GM12878 (cell line): ENCODE measurements around the gene TMCC2. TPM values are rescaled to one million over a fixed set of nuclear protein-coding genes. Genes with fewer than 3 reads are reported as not detected.

Source experiments
- ATAC-seq: fragments of 200-7000 bp; cut with Tn5 transposase; 3 replicates; pipeline ENCODE4 v1.9.1; 2020; ENCODE audit warnings: mild to moderate bottlenecking, moderate library complexity
- BruUV-seq: library from RNA; stranded (reverse); fragments of 400-500 nt; replicated peaks from 2 replicates; lab custom pipeline; 2021; lab: Mats Ljungman, UMichigan
- CTCF ChIA-PET: fragments of 300-600 bp; sonication (Branson Sonifier 250); formaldehyde crosslinking; extraction: SDS; loops from one replicate; lab custom pipeline; 2021; ENCODE audit warnings: inconsistent platforms; lab: Yijun Ruan, JAX
- POLR2A ChIA-PET: fragments of 350-600 bp; formaldehyde crosslinking; extraction: SDS; loops from one replicate; lab custom pipeline; 2021; ENCODE audit warnings: inconsistent platforms; lab: Charles Lee
- RAD21 ChIA-PET: fragments of 300-600 bp; sonication (Branson Sonifier 250); formaldehyde crosslinking; loops from one replicate; lab custom pipeline; 2023; ENCODE audit warnings: antibody characterized with exemption; ENCODE audit not compliant: unreplicated experiment; lab: Charles Lee
- SMC1A ChIA-PET: fragments of 300-600 bp; sonication (Branson Sonifier 250); formaldehyde crosslinking; loops from one replicate; lab custom pipeline; 2023; ENCODE audit not compliant: unreplicated experiment, uncharacterized antibody; lab: Charles Lee
- DNase-seq: peaks from one replicate; pipeline ENCODE4 v3.0.0-alpha.2; 2011; ENCODE audit warnings: low read depth, low spot score
- FAIRE-seq: peaks from 3 replicates; lab custom pipeline; 2011; peaks lifted over from hg19 to GRCh38; lab: Jason Lieb, UNC
- H2AFZ ChIP-seq: 2 replicates; pipeline ENCODE4 v1.6.0; 2011; ENCODE audit warnings: low read depth, low read length, control low read depth; ENCODE audit not compliant: control insufficient read depth
- H3K27ac ChIP-seq: 2 replicates; pipeline ENCODE4 v1.5.1; 2011; ENCODE audit warnings: control low read depth; ENCODE audit not compliant: control insufficient read depth, insufficient read depth
- H3K27me3 ChIP-seq, 2 experiments: replicated peaks in 1 of 2; 2 replicates each; pipeline versions ENCODE4 v1.6.0 to v1.6.1; 2011; ENCODE audit warnings: low read length in 1 of 2; ENCODE audit not compliant: control insufficient read depth in 2 of 2, insufficient read depth in 2 of 2
- H3K36me3 ChIP-seq, 2 experiments: 2 replicates each; pipeline ENCODE4 v1.5.1; 2011; ENCODE audit warnings: low read length in 1 of 2; ENCODE audit not compliant: control insufficient read depth in 2 of 2, insufficient read depth in 2 of 2
- H3K4me1 ChIP-seq: 2 replicates; pipeline ENCODE4 v1.6.1; 2011; ENCODE audit warnings: mild to moderate bottlenecking, low read length, moderate library complexity, mixed read lengths; ENCODE audit not compliant: control insufficient read depth, insufficient read depth
- H3K4me2 ChIP-seq: 2 replicates; pipeline ENCODE4 v1.6.0; 2011; ENCODE audit warnings: control low read depth; ENCODE audit not compliant: control insufficient read depth, insufficient read depth
- H3K4me3 ChIP-seq: fragments of 200-600 bp; sonication (generic); 2 replicates; pipeline ENCODE4 v1.5.1; 2016
- H3K79me2 ChIP-seq: 2 replicates; pipeline ENCODE4 v1.6.0; 2011; ENCODE audit warnings: low read length; ENCODE audit not compliant: control insufficient read depth, insufficient read depth
- H3K9ac ChIP-seq: 2 replicates; pipeline ENCODE4 v1.8.0; 2011; ENCODE audit warnings: low read length, control low read depth, mixed read lengths; ENCODE audit not compliant: control insufficient read depth, insufficient read depth
- H3K9me3 ChIP-seq: replicated peaks from 3 replicates; pipeline ENCODE4 v1.5.1; 2011; ENCODE audit warnings: mild to moderate bottlenecking, low read length; ENCODE audit not compliant: control insufficient read depth, insufficient read depth
- H4K20me1 ChIP-seq: 2 replicates; pipeline ENCODE4 v1.6.0; 2011; ENCODE audit not compliant: control insufficient read depth, insufficient read depth
- CHD4 ChIP-seq: fragments of 200-600 bp; sonication (generic); IDR thresholded peaks from 2 replicates; pipeline ENCODE4 v1.6.1; 2016; ENCODE audit warnings: mild to moderate bottlenecking
- DPF2 ChIP-seq: fragments of 450-650 bp; IDR thresholded peaks from 2 replicates; pipeline ENCODE4 v1.6.1; 2017; ENCODE audit warnings: mild to moderate bottlenecking
- ETV6 ChIP-seq, 2 experiments: fragments of 450-650 bp in 1 of 2; IDR thresholded peaks in 1 of 2; conservative IDR thresholded peaks in 1 of 2; 2 replicates each; pipeline ENCODE4 v1.6.1; 2014; ENCODE audit warnings: antibody characterized with exemption in 1 of 2, borderline replicate concordance in 1 of 2, low read depth in 1 of 2, mild to moderate bottlenecking in 1 of 2, moderate library complexity in 1 of 2
- MEF2A ChIP-seq: IDR thresholded peaks from 2 replicates; pipeline ENCODE4 v1.6.1; 2011; ENCODE audit warnings: low read depth, mild to moderate bottlenecking, low read length, moderate library complexity; ENCODE audit not compliant: insufficient read depth
- MEF2B ChIP-seq: fragments of 450-650 bp; IDR thresholded peaks from 2 replicates; pipeline ENCODE4 v1.6.1; 2018; ENCODE audit warnings: mild to moderate bottlenecking, moderate library complexity; ENCODE audit not compliant: partially characterized antibody, poor library complexity, severe bottlenecking
- RUNX3 ChIP-seq: IDR thresholded peaks from 2 replicates; pipeline ENCODE4 v1.6.1; 2012; ENCODE audit warnings: low read length, inconsistent platforms
- ZNF384 ChIP-seq: IDR thresholded peaks from 2 replicates; pipeline ENCODE4 v1.6.1; 2012; ENCODE audit warnings: low read depth, mild to moderate bottlenecking, low read length, improper control_type of control experiment, borderline replicate concordance
- WGBS: methylation state at CpG from one replicate; pipeline ENCODE4 v1.1.6; 2016; ENCODE audit warnings: low lambda C conversion rate; ENCODE audit not compliant: insufficient replicate concordance, insufficient coverage; ENCODE audit errors: missing lambda C conversion rate; 5-methylcytosine and 5-hydroxymethylcytosine counted together
- in situ Hi-C: fragments of 300-500 bp; cut with MboI; formaldehyde crosslinking; loops from 9 replicates; pipeline ENCODE4 v1.14.3; 2018; ENCODE audit warnings: mixed read lengths
- intact Hi-C: fragments of 100-400 bp; cut with micrococcal nuclease; formaldehyde crosslinking; loops from one replicate; pipeline ENCODE4 v1.14.2; 2022; ENCODE audit not compliant: unreplicated experiment
- polyA plus RNA-seq, 11 experiments: library from polyadenylated mRNA; depleted of rRNA in 4 of 11; unstranded in 6 of 11; stranded (reverse) in 5 of 11; fragments of >200 nt; fragmentation: Nextera tagmentation in 4 of 11; fragmentation: Illumina TruSeq in 1 of 11; extraction: Ambion mirVana in 4 of 11; extraction: Trizol in 1 of 11; gene quantifications; 1 replicate in 1 of 11; 2 replicates in 10 of 11; pipeline versions ENCODE4 v1.2.1 to v1.2.3, GENCODE V29; 2011 to 2016; ENCODE audit warnings: inconsistent platforms in 2 of 11, missing spikeins in 2 of 11, low read depth in 1 of 11
- total RNA-seq, 4 experiments: library from RNA; depleted of rRNA in 3 of 4; stranded (reverse); fragments of >200 nt in 3 of 4; fragmentation: Illumina TruSeq in 1 of 4; extraction: Trizol in 1 of 4; gene quantifications; 2 replicates each; pipeline versions ENCODE4 v1.2.1 to v1.2.3, GENCODE V29; 2013 to 2021
- TF ChIP-seq, protein P1 (sequence below): IDR thresholded peaks from 2 replicates; pipeline ENCODE4 v1.6.1; 2012; ENCODE audit warnings: improper control_type of control experiment, low read depth, low read length; ENCODE audit not compliant: insufficient replicate concordance
- TF ChIP-seq, protein P2 (sequence below): fragments of 450-650 bp; IDR thresholded peaks from 2 replicates; pipeline ENCODE4 v1.6.1; 2017; ENCODE audit warnings: low read depth, mild to moderate bottlenecking, moderate library complexity

TMCC2 gene
- total and polyA plus RNA-seq, 10 of the 15 experiments (the other 5 are each of a cell fraction or from before 2014, with no cell fraction given) = 0.06 to 2.3 (median 0.76) TPM

DNA sequence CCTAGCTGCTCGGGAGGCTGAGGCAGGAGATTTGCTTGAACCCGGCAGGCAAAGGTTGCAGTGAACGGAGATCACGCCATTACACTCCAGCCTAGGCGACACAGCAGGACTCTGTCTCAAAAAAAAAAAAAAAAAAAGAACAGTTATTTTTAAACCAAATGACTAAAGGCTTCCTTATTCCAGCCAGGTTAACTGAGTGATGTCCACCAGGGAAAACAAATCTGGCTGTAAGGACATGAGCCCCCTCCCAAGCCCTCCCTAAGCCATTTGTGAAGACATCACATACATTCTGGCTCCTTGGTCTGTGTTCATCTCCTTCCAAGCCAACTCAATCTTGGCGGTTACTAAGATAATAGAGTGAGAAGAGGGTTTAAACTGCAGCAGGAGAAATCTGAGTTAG is 8.2 kb downstream of the TMCC2 start:
- Histone ChIP-seq H2AFZ (no peak overlapping the region), H3K27ac (no peak overlapping the region), H3K4me1 (peaks cover 30% of the 10 kb centered on the region), H3K79me2 (no peaks in the 10 kb centered on the region), H3K36me3 (no peaks in the 10 kb centered on the region), H4K20me1 (no peaks in the 10 kb centered on the region), H3K9me3 (no peaks in the 10 kb centered on the region), H3K4me3 (no peak overlapping the region), H3K9ac (no peak overlapping the region), H3K4me2 (no peak overlapping the region), H3K27me3 (no peaks in the 10 kb centered on the region; a peak in 1 of 4 replicates)
- ChIA-PET SMC1A (interaction anchor here (1.0 to 12.1 kb wide), 3 partner anchors 11 to 83 kb away, joined by 3 to 427 read pairs (median 15); no protein-coding TSS in a partner anchor), CTCF (interaction anchor here (1.0 to 19.1 kb wide), 3 partner anchors 16 to 118 kb away, joined by 3 to 836 read pairs (median 3); no protein-coding TSS in a partner anchor), POLR2A (no interaction called here), RAD21 (interaction anchor here (1.7 to 24.5 kb wide), 2 partner anchors 17 to 51 kb away, joined by 4 to 728 read pairs; no protein-coding TSS in a partner anchor)
- in situ Hi-C loops (no loop called here), intact Hi-C loops (no loop called here)
- ATAC-seq (no peak), FAIRE-seq (no peak), DNase-seq (no peak)
- no peak for TF ChIP-seq CHD4
- no TSS peak for BruUV-seq
- 68% methylated on average over 6 of the region's 6 CpGs for WGBS

DNA sequence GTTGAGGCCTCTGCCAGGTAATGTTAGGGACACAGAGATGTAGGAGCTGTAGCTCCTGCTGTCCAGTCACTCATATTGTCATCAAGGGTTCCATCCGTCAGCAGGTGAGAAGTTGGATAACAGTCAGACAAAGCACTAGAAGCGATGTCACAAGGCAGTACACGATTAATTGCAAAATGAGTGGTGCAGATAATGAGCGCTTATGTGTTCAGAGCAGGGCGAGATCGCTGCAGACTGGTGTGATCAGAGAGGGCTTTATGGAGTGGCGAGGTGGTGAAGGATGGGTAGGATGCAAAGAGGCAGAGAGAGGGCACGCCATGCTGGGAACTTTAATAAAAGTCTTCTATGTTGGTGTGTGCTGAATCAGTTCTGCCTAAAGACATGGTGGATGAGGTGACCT is 8.8 kb downstream of the TMCC2 start:
- FAIRE-seq (no peak), DNase-seq (no peak), ATAC-seq (no peak)
- WGBS = 62% methylated on average over 8 of the region's 8 CpGs
- Histone ChIP-seq H4K20me1 (no peaks in the 10 kb centered on the region), H3K9ac (no peak overlapping the region), H3K4me3 (no peak overlapping the region), H3K4me2 (no peak overlapping the region), H3K9me3 (no peaks in the 10 kb centered on the region), H2AFZ (no peak overlapping the region), H3K27ac (no peak overlapping the region), H3K4me1 (peaks cover 26% of the 10 kb centered on the region), H3K36me3 (no peaks in the 10 kb centered on the region), H3K27me3 (no peaks in the 10 kb centered on the region; a peak in 1 of 4 replicates), H3K79me2 (no peaks in the 10 kb centered on the region)
- in situ Hi-C loops (no loop called here), intact Hi-C loops (no loop called here)
- BruUV-seq = no TSS peak
- POLR2A ChIA-PET = interaction anchor here (1.9 kb wide), 1 partner anchor 10 kb away, joined by 11 read pairs; no protein-coding TSS in a partner anchor
- RAD21 ChIA-PET = interaction anchor here (0.9 to 24.5 kb wide), 3 partner anchors 8 to 51 kb away, joined by 3 to 728 read pairs (median 70); partner anchors contain the start of gene TMCC2
- SMC1A ChIA-PET = interaction anchor here (1.0 to 12.1 kb wide), 5 partner anchors 10 to 89 kb away, joined by 3 to 427 read pairs (median 15); no protein-coding TSS in a partner anchor
- CTCF ChIA-PET = interaction anchor here (0.6 to 19.1 kb wide), 5 partner anchors 7 to 117 kb away, joined by 3 to 836 read pairs (median 3); partner anchors contain the start of gene TMCC2
- TF ChIP-seq DPF2 (no peak), MEF2B (no peak), MEF2A (no peak), RUNX3 (no peak), ETV6 (conservative IDR thresholded peaks at IDR 0.05 in 1 of 2, IDR thresholded peaks at IDR 0.05 in 1 of 2; ENCODE audit: borderline replicate concordance in 1 of 2, low read depth in 1 of 2) (no peak), ZNF384 (no peak)
- TF ChIP-seq, protein P1, sequence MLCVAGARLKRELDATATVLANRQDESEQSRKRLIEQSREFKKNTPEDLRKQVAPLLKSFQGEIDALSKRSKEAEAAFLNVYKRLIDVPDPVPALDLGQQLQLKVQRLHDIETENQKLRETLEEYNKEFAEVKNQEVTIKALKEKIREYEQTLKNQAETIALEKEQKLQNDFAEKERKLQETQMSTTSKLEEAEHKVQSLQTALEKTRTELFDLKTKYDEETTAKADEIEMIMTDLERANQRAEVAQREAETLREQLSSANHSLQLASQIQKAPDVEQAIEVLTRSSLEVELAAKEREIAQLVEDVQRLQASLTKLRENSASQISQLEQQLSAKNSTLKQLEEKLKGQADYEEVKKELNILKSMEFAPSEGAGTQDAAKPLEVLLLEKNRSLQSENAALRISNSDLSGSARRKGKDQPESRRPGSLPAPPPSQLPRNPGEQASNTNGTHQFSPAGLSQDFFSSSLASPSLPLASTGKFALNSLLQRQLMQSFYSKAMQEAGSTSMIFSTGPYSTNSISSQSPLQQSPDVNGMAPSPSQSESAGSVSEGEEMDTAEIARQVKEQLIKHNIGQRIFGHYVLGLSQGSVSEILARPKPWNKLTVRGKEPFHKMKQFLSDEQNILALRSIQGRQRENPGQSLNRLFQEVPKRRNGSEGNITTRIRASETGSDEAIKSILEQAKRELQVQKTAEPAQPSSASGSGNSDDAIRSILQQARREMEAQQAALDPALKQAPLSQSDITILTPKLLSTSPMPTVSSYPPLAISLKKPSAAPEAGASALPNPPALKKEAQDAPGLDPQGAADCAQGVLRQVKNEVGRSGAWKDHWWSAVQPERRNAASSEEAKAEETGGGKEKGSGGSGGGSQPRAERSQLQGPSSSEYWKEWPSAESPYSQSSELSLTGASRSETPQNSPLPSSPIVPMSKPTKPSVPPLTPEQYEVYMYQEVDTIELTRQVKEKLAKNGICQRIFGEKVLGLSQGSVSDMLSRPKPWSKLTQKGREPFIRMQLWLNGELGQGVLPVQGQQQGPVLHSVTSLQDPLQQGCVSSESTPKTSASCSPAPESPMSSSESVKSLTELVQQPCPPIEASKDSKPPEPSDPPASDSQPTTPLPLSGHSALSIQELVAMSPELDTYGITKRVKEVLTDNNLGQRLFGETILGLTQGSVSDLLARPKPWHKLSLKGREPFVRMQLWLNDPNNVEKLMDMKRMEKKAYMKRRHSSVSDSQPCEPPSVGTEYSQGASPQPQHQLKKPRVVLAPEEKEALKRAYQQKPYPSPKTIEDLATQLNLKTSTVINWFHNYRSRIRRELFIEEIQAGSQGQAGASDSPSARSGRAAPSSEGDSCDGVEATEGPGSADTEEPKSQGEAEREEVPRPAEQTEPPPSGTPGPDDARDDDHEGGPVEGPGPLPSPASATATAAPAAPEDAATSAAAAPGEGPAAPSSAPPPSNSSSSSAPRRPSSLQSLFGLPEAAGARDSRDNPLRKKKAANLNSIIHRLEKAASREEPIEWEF = no peak
- TF ChIP-seq, protein P2, sequence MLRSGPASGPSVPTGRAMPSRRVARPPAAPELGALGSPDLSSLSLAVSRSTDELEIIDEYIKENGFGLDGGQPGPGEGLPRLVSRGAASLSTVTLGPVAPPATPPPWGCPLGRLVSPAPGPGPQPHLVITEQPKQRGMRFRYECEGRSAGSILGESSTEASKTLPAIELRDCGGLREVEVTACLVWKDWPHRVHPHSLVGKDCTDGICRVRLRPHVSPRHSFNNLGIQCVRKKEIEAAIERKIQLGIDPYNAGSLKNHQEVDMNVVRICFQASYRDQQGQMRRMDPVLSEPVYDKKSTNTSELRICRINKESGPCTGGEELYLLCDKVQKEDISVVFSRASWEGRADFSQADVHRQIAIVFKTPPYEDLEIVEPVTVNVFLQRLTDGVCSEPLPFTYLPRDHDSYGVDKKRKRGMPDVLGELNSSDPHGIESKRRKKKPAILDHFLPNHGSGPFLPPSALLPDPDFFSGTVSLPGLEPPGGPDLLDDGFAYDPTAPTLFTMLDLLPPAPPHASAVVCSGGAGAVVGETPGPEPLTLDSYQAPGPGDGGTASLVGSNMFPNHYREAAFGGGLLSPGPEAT = no peak
